CD4-positive, alpha-beta T cell (primary cell): ENCODE results near the gene NPTX2. TPM values are rescaled to one million over a fixed set of nuclear protein-coding genes. Genes with fewer than 3 reads are reported as not detected.

Experiments used
- ATAC-seq: fragments of 200-7000 bp; cut with Tn5 transposase; one replicate; pipeline ENCODE4 v1.10.0; 2022; ENCODE audit warnings: mild to moderate bottlenecking; ENCODE audit not compliant: poor library complexity
- CTCF ChIA-PET: fragments of 350-600 bp; sonication (Branson Sonifier 250); formaldehyde crosslinking; loops from one replicate; lab custom pipeline; 2021; ENCODE audit warnings: antibody characterized with exemption, inconsistent platforms; lab: Charles Lee
- POLR2A ChIA-PET: fragments of 350-600 bp; sonication (Branson Sonifier 250); formaldehyde crosslinking; loops from one replicate; lab custom pipeline; 2021; ENCODE audit warnings: antibody characterized with exemption, inconsistent platforms; lab: Charles Lee
- DNase-seq, 14 experiments: peaks; one replicate each; pipeline ENCODE4 v3.0.0-alpha.2; 2013 to 2020; ENCODE audit warnings: mixed read lengths in 2 of 14
- H3K27ac ChIP-seq, 2 donors: one replicate each; pipeline versions ENCODE4 v1.5.1 to v1.7.0; 2013; ENCODE audit warnings: low read length in 2 of 2, low read depth in 1 of 2, mild to moderate bottlenecking in 1 of 2
- H3K27me3 ChIP-seq, 2 experiments: 1 replicate in 1 of 2; 2 replicates in 1 of 2; pipeline versions ENCODE4 v1.6.1 to v1.7.0; 2013; ENCODE audit warnings: low read length in 2 of 2, control low read depth in 1 of 2, mild to moderate bottlenecking in 1 of 2, moderate library complexity in 1 of 2; ENCODE audit not compliant: insufficient read depth in 2 of 2, control insufficient read depth in 1 of 2
- H3K36me3 ChIP-seq: one replicate; pipeline ENCODE4 v1.6.1; 2013; ENCODE audit warnings: low read length, control low read depth; ENCODE audit not compliant: insufficient read depth
- H3K4me1 ChIP-seq: one replicate; pipeline ENCODE4 v1.6.1; 2013; ENCODE audit warnings: low read length, control low read depth; ENCODE audit not compliant: insufficient read depth
- H3K4me3 ChIP-seq: one replicate; pipeline ENCODE4 v1.5.1; 2013; ENCODE audit warnings: mild to moderate bottlenecking, low read length, moderate library complexity
- H3K9me3 ChIP-seq, 2 experiments: 1 replicate in 1 of 2; 2 replicates in 1 of 2; pipeline versions ENCODE4 v1.6.1 to v1.7.0; 2013; ENCODE audit warnings: low read length in 2 of 2, mild to moderate bottlenecking in 2 of 2, control low read depth in 1 of 2, moderate library complexity in 1 of 2; ENCODE audit not compliant: control insufficient read depth in 1 of 2, insufficient read depth in 1 of 2
- H3K27ac Mint-ChIP-seq: one replicate; pipeline ENCODE4 v1.8.0; 2020; ENCODE audit warnings: mixed read lengths
- H3K27me3 Mint-ChIP-seq: one replicate; pipeline ENCODE4 v1.8.0; 2021; ENCODE audit warnings: mixed read lengths
- H3K36me3 Mint-ChIP-seq: one replicate; pipeline ENCODE4 v1.8.0; 2021; ENCODE audit warnings: low read depth, mixed read lengths
- H3K4me1 Mint-ChIP-seq: one replicate; pipeline ENCODE4 v1.8.0; 2021; ENCODE audit warnings: low read depth, mixed read lengths
- H3K4me3 Mint-ChIP-seq: one replicate; pipeline ENCODE4 v1.8.0; 2020; ENCODE audit warnings: mild to moderate bottlenecking, mixed read lengths
- H3K9me3 Mint-ChIP-seq: one replicate; pipeline ENCODE4 v1.8.0; 2020; ENCODE audit warnings: mixed read lengths
- CTCF ChIP-seq: fragments of 200-600 bp; IDR thresholded peaks from one replicate; pipeline ENCODE4 v1.8.0; 2022; ENCODE audit warnings: antibody characterized with exemption, mild to moderate bottlenecking
- intact Hi-C, 2 experiments: fragments of 100-400 bp; cut with DNase I in 1 of 2; cut with micrococcal nuclease in 1 of 2; formaldehyde crosslinking; loops; one replicate each; pipeline versions ENCODE4 v1.15.1 to v1.9.0; 2023 to 2025; cut with DNase I, micrococcal nuclease
- total RNA-seq, 174 experiments: library from RNA in 2 of 174; stranded (reverse) in 2 of 174; gene quantifications; one replicate each; pipeline ENCODE4 v1.2.3 and lab custom pipeline; 2021 to 2026

Gene NPTX2
- total RNA-seq, 2 experiments from 2014 or later = not detected

- no peak for DNase-seq
- ATAC-seq = no peak
- Histone ChIP-seq H3K27ac (no peak overlapping the region), H3K4me3 (no peak overlapping the region), H3K36me3 (no peaks in the 10 kb centered on the region), H3K9me3 (peaks cover 0 to 36% of the 10 kb centered on the region in 2 experiments), H3K4me1 (no peaks in the 10 kb centered on the region), H3K27me3 (no peaks in the 10 kb centered on the region)
- no peak overlapping the region for H3K4me3 Mint-ChIP-seq
- no peak for TF ChIP-seq CTCF
- no peaks in the 10 kb centered on the region for H3K36me3 Mint-ChIP-seq
- intact Hi-C loops = no loop called here
- peaks cover 8% of the 10 kb centered on the region for H3K9me3 Mint-ChIP-seq
- POLR2A ChIA-PET = no interaction called here
- no peaks in the 10 kb centered on the region for H3K4me1 Mint-ChIP-seq
- H3K27me3 Mint-ChIP-seq = peaks cover 16% of the 10 kb centered on the region
- CTCF ChIA-PET = no interaction called here
- H3K27ac Mint-ChIP-seq = no peak overlapping the region
These were observed 11.9 kb downstream of the NPTX2 start for GRCh38 chr7:98629001-98629431.

GRCh38 chr7:98630149-98630548, 13.1 kb downstream of the NPTX2 start:
- CTCF ChIA-PET = no interaction called here

GRCh38 chr7:98630770-98631169, 13.7 kb downstream of the NPTX2 start:
- Histone ChIP-seq H3K36me3 (no peaks in the 10 kb centered on the region), H3K4me3 (no peak overlapping the region), H3K9me3 (peaks cover 0 to 31% of the 10 kb centered on the region in 2 experiments), H3K27me3 (no peaks in the 10 kb centered on the region), H3K4me1 (no peaks in the 10 kb centered on the region), H3K27ac (no peak overlapping the region)
- intact Hi-C loops = no loop called here
- ChIA-PET CTCF (no interaction called here), POLR2A (no interaction called here)
- Mint-ChIP-seq H3K36me3 (no peaks in the 10 kb centered on the region), H3K4me1 (no peaks in the 10 kb centered on the region), H3K27ac (no peak overlapping the region), H3K9me3 (peaks cover 8% of the 10 kb centered on the region), H3K27me3 (peaks cover 16% of the 10 kb centered on the region), H3K4me3 (no peak overlapping the region)
- DNase-seq = no peak
- ATAC-seq = no peak
- TF ChIP-seq CTCF = no peak

More at GRCh38 chr7:98630149-98630548, 13.1 kb downstream of the NPTX2 start:
- H3K9me3 Mint-ChIP-seq = peaks cover 8% of the 10 kb centered on the region
- no peaks in the 10 kb centered on the region for H3K4me1 Mint-ChIP-seq
- no peak for DNase-seq
- no peak overlapping the region for H3K27ac Mint-ChIP-seq
- Histone ChIP-seq H3K36me3 (no peaks in the 10 kb centered on the region), H3K4me1 (no peaks in the 10 kb centered on the region), H3K9me3 (peaks cover 0 to 33% of the 10 kb centered on the region in 2 experiments), H3K4me3 (no peak overlapping the region), H3K27ac (no peak overlapping the region), H3K27me3 (no peaks in the 10 kb centered on the region)
- no peak for ATAC-seq
- POLR2A ChIA-PET = no interaction called here
- no peak for TF ChIP-seq CTCF
- no peaks in the 10 kb centered on the region for H3K36me3 Mint-ChIP-seq
- intact Hi-C loops = no loop called here
- no peak overlapping the region for H3K4me3 Mint-ChIP-seq
- H3K27me3 Mint-ChIP-seq = peaks cover 16% of the 10 kb centered on the region
